B cell (primary cell): ENCODE measurements around the gene CEP131. TPM values are rescaled to one million over a fixed set of nuclear protein-coding genes. Genes with fewer than 3 reads are reported as not detected.

Experiments used
- ATAC-seq: fragments of 200-7000 bp; cut with Tn5 transposase; one replicate; pipeline ENCODE4 v1.10.0; 2021; ENCODE audit warnings: low read depth, mild to moderate bottlenecking, moderate number of reproducible peaks, moderate library complexity
- CTCF ChIA-PET: fragments of 350-600 bp; sonication (Branson Sonifier 250); formaldehyde crosslinking; loops from one replicate; lab custom pipeline; 2021; ENCODE audit warnings: antibody characterized with exemption, inconsistent platforms; lab: Charles Lee
- POLR2A ChIA-PET: fragments of 350-600 bp; sonication (Branson Sonifier 250); formaldehyde crosslinking; loops from one replicate; lab custom pipeline; 2021; ENCODE audit warnings: antibody characterized with exemption; lab: Charles Lee
- DNase-seq: peaks from one replicate; pipeline ENCODE4 v3.0.0; 2013
- H2AFZ ChIP-seq: 2 replicates; pipeline ENCODE4 v1.6.1; 2012; ENCODE audit warnings: mild to moderate bottlenecking, low read depth, low read length; ENCODE audit not compliant: insufficient read depth, poor library complexity, severe bottlenecking
- H3K27ac ChIP-seq, 2 donors: 1 replicate in 1 of 2; 2 replicates in 1 of 2; pipeline ENCODE4 v1.5.1; 2012 to 2013; ENCODE audit warnings: low read length in 2 of 2, mild to moderate bottlenecking in 2 of 2, moderate library complexity in 1 of 2
- H3K27me3 ChIP-seq, 4 experiments: fragments of 200-600 bp in 1 of 4; sonication (generic) in 1 of 4; replicated peaks in 1 of 4; 1 replicate in 2 of 4; 2 replicates in 2 of 4; pipeline versions ENCODE4 v1.6.1 to v1.7.0; 2013 to 2016; ENCODE audit warnings: low read length in 3 of 4, mild to moderate bottlenecking in 2 of 4, mixed read lengths in 1 of 4, moderate library complexity in 1 of 4; ENCODE audit not compliant: insufficient read depth in 4 of 4, control insufficient read depth in 3 of 4; ENCODE audit errors: control extremely low read depth in 1 of 4
- H3K36me3 ChIP-seq, 2 experiments: replicated peaks in 1 of 2; 1 replicate in 1 of 2; 2 replicates in 1 of 2; pipeline versions ENCODE4 v1.6.1 to v1.7.1; 2013; ENCODE audit warnings: low read length in 1 of 2; ENCODE audit not compliant: insufficient read depth in 2 of 2, control insufficient read depth in 1 of 2; ENCODE audit errors: control extremely low read depth in 1 of 2, extremely low read depth in 1 of 2
- H3K4me1 ChIP-seq, 2 donors: fragments of 200-600 bp in 1 of 2; sonication (generic) in 1 of 2; 1 replicate in 1 of 2; 2 replicates in 1 of 2; pipeline versions ENCODE4 v1.5.1 to v1.6.1; 2013 to 2017; ENCODE audit warnings: low read length in 2 of 2; ENCODE audit not compliant: control insufficient read depth in 2 of 2, insufficient read depth in 2 of 2
- H3K4me2 ChIP-seq: replicated peaks from 2 replicates; pipeline ENCODE3; 2012; ENCODE audit warnings: mild to moderate bottlenecking, low read depth, low read length; ENCODE audit not compliant: poor library complexity, severe bottlenecking
- H3K4me3 ChIP-seq, 5 experiments: fragments of 200-600 bp in 1 of 5; sonication (generic) in 1 of 5; 1 replicate in 3 of 5; 2 replicates in 2 of 5; pipeline versions ENCODE4 v1.5.1 to v1.7.0; 2011 to 2016; ENCODE audit warnings: low read length in 4 of 5, mild to moderate bottlenecking in 4 of 5, low read depth in 2 of 5, control low read depth in 1 of 5, moderate library complexity in 1 of 5; ENCODE audit not compliant: insufficient read depth in 1 of 5; ENCODE audit errors: control extremely low read depth in 1 of 5, extremely low read depth in 1 of 5
- H3K79me2 ChIP-seq: fragments of 200-600 bp; sonication (generic); one replicate; pipeline ENCODE4 v1.6.0; 2016; ENCODE audit warnings: low read length; ENCODE audit not compliant: control insufficient read depth, insufficient read depth
- H3K9ac ChIP-seq: fragments of 200-600 bp; sonication (generic); 2 replicates; pipeline ENCODE4 v1.6.1; 2017; ENCODE audit warnings: mild to moderate bottlenecking, low read length, moderate library complexity
- H3K9me3 ChIP-seq, 3 donors: one replicate each; pipeline versions ENCODE4 v1.6.1 to v1.7.1; 2013; ENCODE audit warnings: low read length in 2 of 3; ENCODE audit not compliant: control insufficient read depth in 2 of 3, insufficient read depth in 1 of 3; ENCODE audit errors: control extremely low read depth in 1 of 3
- H4K20me1 ChIP-seq: 2 replicates; pipeline ENCODE4 v1.6.0; 2012; ENCODE audit warnings: mild to moderate bottlenecking, low read length; ENCODE audit not compliant: insufficient read depth, control insufficient read depth, poor library complexity, severe bottlenecking
- H3K27ac Mint-ChIP-seq: one replicate; pipeline ENCODE4 v1.8.0; 2021; ENCODE audit warnings: mixed read lengths
- H3K27me3 Mint-ChIP-seq: one replicate; pipeline ENCODE4 v1.8.0; 2021; ENCODE audit warnings: mixed read lengths
- H3K4me1 Mint-ChIP-seq: one replicate; pipeline ENCODE4 v1.8.0; 2021; ENCODE audit warnings: mixed read lengths
- H3K4me3 Mint-ChIP-seq: one replicate; pipeline ENCODE4 v1.8.0; 2021; ENCODE audit warnings: mixed read lengths
- H3K9me3 Mint-ChIP-seq: one replicate; pipeline ENCODE4 v1.8.0; 2022; ENCODE audit warnings: mixed read lengths; ENCODE audit not compliant: insufficient read depth
- CTCF ChIP-seq: fragments of 200-600 bp; IDR thresholded peaks from one replicate; pipeline ENCODE4 v1.8.0; 2022; ENCODE audit warnings: antibody characterized with exemption, mild to moderate bottlenecking
- EZH2 ChIP-seq: IDR thresholded peaks from 2 replicates; pipeline ENCODE4 v1.6.1; 2012; ENCODE audit warnings: borderline replicate concordance, low read depth, mild to moderate bottlenecking, moderate library complexity, low read length; ENCODE audit not compliant: insufficient read depth, poor library complexity, severe bottlenecking
- WGBS: methylation state at CpG from one replicate; pipeline ENCODE4 v1.1.5; 2013; ENCODE audit warnings: missing lambda C conversion rate; ENCODE audit not compliant: insufficient coverage; 5-methylcytosine and 5-hydroxymethylcytosine counted together
- intact Hi-C: fragments of 100-400 bp; cut with micrococcal nuclease; formaldehyde crosslinking; loops from one replicate; pipeline ENCODE4 v1.10.0; 2022
- polyA plus RNA-seq: library from polyadenylated mRNA; depleted of rRNA; stranded (reverse); fragments of >200 nt; gene quantifications from 2 replicates; pipeline ENCODE4 v1.2.3, GENCODE V29; 2012
- total RNA-seq, 2 donors: library from RNA; stranded (reverse); fragments of 120-200 nt in 1 of 2; gene quantifications; 1 replicate in 1 of 2; 2 replicates in 1 of 2; pipeline versions ENCODE4 v1.2.3 to v1.2.4, GENCODE V29; 2013 to 2022

The CEP131 gene
- total and polyA plus RNA-seq, 2 donors (not counting 1 experiment from before 2014, with no cell fraction given), result 18.8 to 25.5 TPM

- peaks cover 0 to 10% of the 10 kb centered on the region in 2 donors for H3K4me1 ChIP-seq
- Mint-ChIP-seq H3K27me3 (peaks cover 21% of the 10 kb centered on the region), H3K27ac (no peak overlapping the region), H3K4me3 (no peak overlapping the region), H3K9me3 (no peaks in the 10 kb centered on the region), H3K4me1 (no peaks in the 10 kb centered on the region)
- H3K79me2 ChIP-seq, result no peaks in the 10 kb centered on the region
- no peak overlapping the region for H3K9ac ChIP-seq
- no peaks in the 10 kb centered on the region for H3K36me3 ChIP-seq
- POLR2A ChIA-PET, result no interaction called here
- no peak overlapping the region for H3K4me3 ChIP-seq
- CTCF ChIA-PET, result no interaction called here
- H3K9me3 ChIP-seq, result no peaks in the 10 kb centered on the region
- H2AFZ ChIP-seq, result no peak overlapping the region
- ATAC-seq (no peak), DNase-seq (no peak)
- H4K20me1 ChIP-seq, result no peaks in the 10 kb centered on the region
- TF ChIP-seq EZH2 (no peak), CTCF (no peak)
- 89% methylated on average over 43 of the region's 43 CpGs for WGBS
- intact Hi-C loops, result no loop called here
- H3K27me3 ChIP-seq, result peaks cover 0 to 22% (median 5%) of the 10 kb centered on the region in 4 experiments
- no peak overlapping the region for H3K27ac ChIP-seq
- no peak overlapping the region for H3K4me2 ChIP-seq
Observed at GRCh38 chr17:81158688-81159590, 63.8 kb downstream of the CEP131 start.
